ENCODE data around the gene KCNK4.

DNA sequence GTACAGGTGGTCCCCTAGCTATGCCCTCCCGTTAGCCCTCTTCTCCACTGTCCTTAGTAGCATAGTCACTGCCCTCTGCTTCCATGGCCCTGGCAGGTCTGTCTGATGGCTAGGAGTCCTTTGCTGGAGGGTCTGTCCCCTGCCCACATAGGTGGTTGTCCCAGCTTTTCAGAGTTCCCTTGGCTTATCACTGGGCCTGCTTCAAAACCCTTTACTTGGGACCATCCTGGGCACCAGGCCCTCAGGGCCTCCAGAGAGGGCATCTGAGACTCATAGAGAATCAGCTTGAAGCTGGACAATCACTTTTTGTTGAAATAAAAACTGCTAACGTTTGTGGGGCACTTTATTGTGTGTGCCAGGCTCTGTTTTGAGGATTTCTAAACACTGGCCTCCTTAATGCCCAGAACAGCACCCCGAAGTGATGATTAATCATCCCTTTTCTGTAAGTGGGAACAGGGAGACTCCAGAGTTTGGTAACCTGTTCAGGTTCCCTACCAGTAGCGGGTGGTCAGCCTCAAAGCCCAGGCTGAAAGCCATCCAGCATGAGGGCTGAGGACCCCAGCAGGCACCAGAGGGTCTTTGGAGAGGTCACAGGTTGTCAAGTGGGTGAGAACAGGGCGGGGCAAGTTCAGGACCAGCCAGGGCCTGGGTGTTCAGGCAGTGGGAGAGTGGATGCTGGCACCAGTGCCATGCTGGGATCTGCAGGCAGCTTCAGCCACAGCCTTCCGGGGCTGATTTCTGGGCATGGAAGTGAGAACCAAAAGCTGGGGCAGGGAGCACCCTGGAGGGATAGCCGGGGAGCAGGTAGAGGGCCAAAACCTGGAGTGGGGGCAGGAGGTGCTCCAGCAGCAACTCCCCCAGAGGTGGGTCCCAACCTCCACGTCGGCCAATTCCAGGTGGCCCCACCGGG is 495 bp upstream of the KCNK4 start:
- TF ChIP-seq, protein P1, sequence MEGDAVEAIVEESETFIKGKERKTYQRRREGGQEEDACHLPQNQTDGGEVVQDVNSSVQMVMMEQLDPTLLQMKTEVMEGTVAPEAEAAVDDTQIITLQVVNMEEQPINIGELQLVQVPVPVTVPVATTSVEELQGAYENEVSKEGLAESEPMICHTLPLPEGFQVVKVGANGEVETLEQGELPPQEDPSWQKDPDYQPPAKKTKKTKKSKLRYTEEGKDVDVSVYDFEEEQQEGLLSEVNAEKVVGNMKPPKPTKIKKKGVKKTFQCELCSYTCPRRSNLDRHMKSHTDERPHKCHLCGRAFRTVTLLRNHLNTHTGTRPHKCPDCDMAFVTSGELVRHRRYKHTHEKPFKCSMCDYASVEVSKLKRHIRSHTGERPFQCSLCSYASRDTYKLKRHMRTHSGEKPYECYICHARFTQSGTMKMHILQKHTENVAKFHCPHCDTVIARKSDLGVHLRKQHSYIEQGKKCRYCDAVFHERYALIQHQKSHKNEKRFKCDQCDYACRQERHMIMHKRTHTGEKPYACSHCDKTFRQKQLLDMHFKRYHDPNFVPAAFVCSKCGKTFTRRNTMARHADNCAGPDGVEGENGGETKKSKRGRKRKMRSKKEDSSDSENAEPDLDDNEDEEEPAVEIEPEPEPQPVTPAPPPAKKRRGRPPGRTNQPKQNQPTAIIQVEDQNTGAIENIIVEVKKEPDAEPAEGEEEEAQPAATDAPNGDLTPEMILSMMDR (IDR thresholded peaks at IDR 0.05; ENCODE audit: low read depth, low read length, poor library complexity, severe bottlenecking), result no peak
- TF ChIP-seq EZH2phosphoT487 (IDR thresholded peaks at IDR 0.05; ENCODE audit: borderline replicate concordance, low read length), result no peak
